PC-9 (cell line): ENCODE data around the gene COPG1. TPM values are rescaled to one million over a fixed set of nuclear protein-coding genes. Genes with fewer than 3 reads are reported as not detected.
"Not testable (repeated sequence)": the region's sequence is repeated elsewhere in the genome, so short reads cannot be mapped to it uniquely, and the experiment has no call there.

Source experiments
- BruUV-seq: library from RNA; stranded (reverse); fragments of 400-500 nt; replicated peaks from 2 replicates; lab custom pipeline; 2021; lab: Mats Ljungman, UMichigan
- CTCF ChIA-PET: fragments of 300-600 bp; sonication (Branson Sonifier 250); formaldehyde crosslinking; loops from one replicate; lab custom pipeline; 2022; ENCODE audit warnings: antibody characterized with exemption; lab: Charles Lee
- POLR2A ChIA-PET: fragments of 300-600 bp; sonication (Branson Sonifier 250); formaldehyde crosslinking; loops from one replicate; lab custom pipeline; 2022; ENCODE audit warnings: antibody characterized with exemption; ENCODE audit not compliant: unreplicated experiment; lab: Charles Lee
- DNase-seq, 2 experiments: peaks; one replicate each; pipeline versions ENCODE4 v3.0.0 to v3.0.0-alpha.2; 2015 to 2022; ENCODE audit warnings: mixed read lengths in 1 of 2
- H2AFZ ChIP-seq: fragments of 200-600 bp; sonication (generic); 2 replicates; pipeline ENCODE4 v1.8.1; 2017; ENCODE audit warnings: antibody characterized with exemption
- H3F3A ChIP-seq: fragments of 200-600 bp; sonication (generic); 2 replicates; pipeline ENCODE4 v1.8.1; 2017; ENCODE audit warnings: antibody characterized with exemption, mild to moderate bottlenecking, low read depth; ENCODE audit not compliant: insufficient read depth
- H3K27ac ChIP-seq: fragments of 200-600 bp; sonication (generic); 2 replicates; pipeline ENCODE4 v1.6.1; 2016; ENCODE audit warnings: mixed run types
- H3K27me3 ChIP-seq: fragments of 200-600 bp; sonication (generic); 2 replicates; pipeline ENCODE4 v1.6.1; 2016; ENCODE audit warnings: low read depth, mixed run types; ENCODE audit not compliant: insufficient read depth
- H3K36me3 ChIP-seq: fragments of 200-600 bp; sonication (generic); 2 replicates; pipeline ENCODE4 v1.6.1; 2016; ENCODE audit warnings: low read depth, mixed run types
- H3K4me1 ChIP-seq: fragments of 200-600 bp; sonication (generic); replicated peaks from 2 replicates; pipeline ENCODE4 v1.6.1; 2016; ENCODE audit warnings: mixed run types; ENCODE audit not compliant: insufficient read depth
- H3K4me2 ChIP-seq: fragments of 200-600 bp; sonication (generic); 2 replicates; pipeline ENCODE4 v1.6.1; 2017; ENCODE audit warnings: mixed run types
- H3K4me3 ChIP-seq: fragments of 200-600 bp; sonication (generic); 2 replicates; pipeline ENCODE4 v1.6.1; 2016; ENCODE audit warnings: mixed run types
- H3K79me2 ChIP-seq: fragments of 200-600 bp; sonication (generic); 2 replicates; pipeline ENCODE4 v1.6.1; 2017; ENCODE audit warnings: low read depth, mixed run types
- H3K9me2 ChIP-seq: fragments of 200-600 bp; sonication (generic); 2 replicates; pipeline ENCODE4 v1.8.1; 2017; ENCODE audit warnings: mild to moderate bottlenecking; ENCODE audit not compliant: insufficient read depth
- H3K9me3 ChIP-seq: fragments of 200-600 bp; sonication (generic); 2 replicates; pipeline ENCODE4 v1.8.1; 2016; ENCODE audit warnings: low read depth; ENCODE audit not compliant: insufficient read depth
- H4K20me1 ChIP-seq: fragments of 200-600 bp; sonication (generic); 2 replicates; pipeline ENCODE4 v1.8.1; 2017; ENCODE audit not compliant: insufficient read depth
- CTCF ChIP-seq: fragments of 200-600 bp; sonication (generic); conservative IDR thresholded peaks from 2 replicates; pipeline ENCODE4 v1.6.1; 2017; ENCODE audit warnings: mixed run types, antibody characterized with exemption, mild to moderate bottlenecking, moderate library complexity
- EZH2 ChIP-seq: fragments of 200-600 bp; sonication (generic); IDR thresholded peaks from 2 replicates; pipeline ENCODE4 v1.8.0; 2017; ENCODE audit warnings: antibody characterized with exemption, low read depth
- intact Hi-C: fragments of 100-400 bp; cut with micrococcal nuclease; formaldehyde crosslinking; loops from one replicate; pipeline ENCODE4 v1.10.0; 2022; ENCODE audit not compliant: unreplicated experiment
- total RNA-seq: library from RNA; stranded (reverse); gene quantifications from 2 replicates; pipeline ENCODE4 v1.2.3, GENCODE V29; 2021

COPG1 gene
- total RNA-seq, 1 experiment from 2014 or later, result 212 TPM

- not testable (repeated sequence) for H3K4me3 ChIP-seq
- POLR2A ChIA-PET, result interaction anchor here (0.5 to 0.8 kb wide), 6 partner anchors 56 to 305 kb away, joined by 3 to 25 read pairs (median 5); no protein-coding TSS in a partner anchor
These were observed 3.6 kb upstream of the COPG1 start for GRCh38 chr3:129245641-129246306.

GRCh38 chr3:129246636-129247035 lies 2.8 kb upstream of the COPG1 start:
- Histone ChIP-seq H3K36me3 (no peaks in the 10 kb centered on the region), H3F3A (peaks cover 12% of the 10 kb centered on the region), H3K79me2 (peaks cover 35% of the 10 kb centered on the region), H3K27me3 (no peaks in the 10 kb centered on the region), H4K20me1 (no peaks in the 10 kb centered on the region), H3K4me1 (peaks cover 21% of the 10 kb centered on the region), H3K4me3 (no peak overlapping the region), H3K9me3 (no peaks in the 10 kb centered on the region), H2AFZ (no peak overlapping the region), H3K4me2 (no peak overlapping the region), H3K9me2 (no peaks in the 10 kb centered on the region), H3K27ac (no peak overlapping the region)
- no TSS peak for BruUV-seq
- ChIA-PET POLR2A (interaction anchor here (0.6 kb wide), 2 partner anchors 22 to 306 kb away, joined by 7 read pairs; no protein-coding TSS in a partner anchor), CTCF (interaction anchor here (0.5 to 2.5 kb wide), 7 partner anchors 50 to 1094 kb away, joined by 3 to 21 read pairs (median 3); no protein-coding TSS in a partner anchor)
- TF ChIP-seq EZH2 (no peak), CTCF (no peak)
- DNase-seq, result no peak
- intact Hi-C loops, result no loop called here

More at GRCh38 chr3:129245641-129246306, 3.6 kb upstream of the COPG1 start:
- CTCF ChIA-PET, result interaction anchor here (0.5 to 2.5 kb wide), 15 partner anchors 13 to 1660 kb away, joined by 3 to 21 read pairs (median 4); partner anchors contain the start of gene RAB43
- H3K9me2 ChIP-seq, H2AFZ ChIP-seq, H3K36me3 ChIP-seq, H3K27me3 ChIP-seq, H4K20me1 ChIP-seq, BruUV-seq, H3K9me3 ChIP-seq: not testable (repeated sequence)
- H3K4me1 ChIP-seq, result peaks cover 24% of the 10 kb centered on the region
- H3F3A ChIP-seq, result peaks cover 15% of the 10 kb centered on the region
- peaks cover 29% of the 10 kb centered on the region for H3K79me2 ChIP-seq
- H3K27ac ChIP-seq, result peak overlapping the region; percentile 58
- intact Hi-C loops, result loop anchor here (1.0 to 2.0 kb wide), 6 partner anchors 35 to 275 kb away; partner anchors contain the start of genes CNBP and ISY1
- peak; percentile 81 to 89 for DNase-seq
- peak overlapping the region; percentile 53 for H3K4me2 ChIP-seq
- TF ChIP-seq CTCF, result peak; percentile 94

GRCh38 chr3:129248286-129248979 lies 973 bp upstream of the COPG1 start:
- TF ChIP-seq EZH2, result no peak
- TF ChIP-seq CTCF, result no peak
- H3F3A ChIP-seq, result peaks cover 12% of the 10 kb centered on the region
- ChIA-PET CTCF (interaction anchor here (1.0 kb wide), 1 partner anchor 278 kb away, joined by 3 read pairs; no protein-coding TSS in a partner anchor), POLR2A (no interaction called here)
- peak overlapping the region; percentile 88 for H3K4me3 ChIP-seq
- peaks cover 53% of the 10 kb centered on the region for H3K79me2 ChIP-seq
- no peaks in the 10 kb centered on the region for H3K9me3 ChIP-seq
- H3K4me1 ChIP-seq, result peaks cover 21% of the 10 kb centered on the region
- DNase-seq, result peak in 1 of 2 experiments; percentile 46
- peaks cover 4% of the 10 kb centered on the region; the same call in 1 of the 2 replicates for H4K20me1 ChIP-seq
- peaks cover 14% of the 10 kb centered on the region for H3K36me3 ChIP-seq
- H3K4me2 ChIP-seq, result peak overlapping the region; percentile 95
- peak overlapping the region; percentile 56 for H3K27ac ChIP-seq
- intact Hi-C loops, result loop anchor here (2.0 kb wide), 1 partner anchor 128 kb away; the partner anchor contains the start of gene RAB43
- no TSS peak for BruUV-seq
- H2AFZ ChIP-seq, result peak overlapping the region; percentile 88
- no peaks in the 10 kb centered on the region for H3K27me3 ChIP-seq
- H3K9me2 ChIP-seq, result no peaks in the 10 kb centered on the region
